Inferior parietal cortex (tissue), 1 donor: ENCODE results near the gene ACTR10.
"Not testable (repeated sequence)": the region's sequence is repeated elsewhere in the genome, so short reads cannot be mapped to it uniquely, and the experiment has no call there.

Experiments used
- DNase-seq: peaks from one replicate; pipeline ENCODE4 v3.0.0-alpha.2; 2016; ENCODE audit errors: extremely low spot score

ACTR10 gene

DNA sequence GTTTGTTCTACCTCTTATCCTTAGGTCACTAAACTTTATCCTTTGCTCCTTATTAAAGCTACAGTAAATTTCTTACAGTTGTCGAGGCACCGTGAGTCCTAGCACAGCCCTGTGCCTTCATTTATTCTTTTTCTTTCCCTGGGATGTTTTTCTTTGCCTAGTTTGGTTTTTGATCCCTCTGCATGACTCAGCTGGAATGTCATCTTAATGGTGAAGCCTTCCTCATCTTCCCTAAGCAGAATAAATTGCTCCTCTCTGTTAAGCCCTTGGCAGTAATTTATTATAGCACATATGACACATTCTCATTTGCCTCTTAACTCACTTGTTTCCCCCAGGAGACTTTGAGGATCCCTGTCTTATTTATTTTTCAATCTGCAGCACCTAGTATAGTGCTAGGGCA, 16.6 kb downstream of the ACTR10 start:
- DNase-seq, result no peak

DNA sequence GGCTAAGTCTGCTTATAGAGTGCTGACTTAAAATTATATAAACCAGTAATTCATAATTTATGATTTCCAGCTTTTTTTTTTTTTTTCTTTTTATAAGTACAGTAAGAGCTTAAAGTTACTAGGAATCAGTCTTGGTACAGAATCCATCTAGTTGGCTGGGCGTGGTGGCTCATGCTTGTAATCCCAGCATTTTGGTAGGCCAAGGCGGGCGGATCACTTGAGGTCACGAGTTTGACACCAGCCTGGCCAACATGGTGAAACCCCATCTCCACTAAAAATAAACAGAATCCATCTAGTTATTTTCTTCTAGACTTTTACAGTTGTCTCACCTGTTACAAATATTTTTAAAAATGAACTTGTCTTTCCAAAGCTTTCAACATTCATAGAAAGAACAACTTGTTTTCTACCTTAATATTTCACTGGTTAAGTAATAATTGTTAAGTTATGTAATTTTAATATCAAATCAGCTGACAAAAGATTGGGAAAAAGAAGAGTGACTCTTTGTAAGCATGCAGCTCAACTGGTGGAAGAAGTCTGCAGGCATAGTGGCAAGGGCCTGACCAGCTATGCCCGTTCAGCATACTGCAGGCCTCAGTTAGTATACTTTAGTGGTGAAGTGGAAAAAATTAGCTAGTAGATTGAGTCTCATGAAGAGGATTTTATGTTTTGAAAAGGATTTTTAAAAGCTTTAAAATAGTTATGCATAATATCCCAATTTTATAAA, 27.3 kb downstream of the ACTR10 start:
- no peak for DNase-seq

DNA sequence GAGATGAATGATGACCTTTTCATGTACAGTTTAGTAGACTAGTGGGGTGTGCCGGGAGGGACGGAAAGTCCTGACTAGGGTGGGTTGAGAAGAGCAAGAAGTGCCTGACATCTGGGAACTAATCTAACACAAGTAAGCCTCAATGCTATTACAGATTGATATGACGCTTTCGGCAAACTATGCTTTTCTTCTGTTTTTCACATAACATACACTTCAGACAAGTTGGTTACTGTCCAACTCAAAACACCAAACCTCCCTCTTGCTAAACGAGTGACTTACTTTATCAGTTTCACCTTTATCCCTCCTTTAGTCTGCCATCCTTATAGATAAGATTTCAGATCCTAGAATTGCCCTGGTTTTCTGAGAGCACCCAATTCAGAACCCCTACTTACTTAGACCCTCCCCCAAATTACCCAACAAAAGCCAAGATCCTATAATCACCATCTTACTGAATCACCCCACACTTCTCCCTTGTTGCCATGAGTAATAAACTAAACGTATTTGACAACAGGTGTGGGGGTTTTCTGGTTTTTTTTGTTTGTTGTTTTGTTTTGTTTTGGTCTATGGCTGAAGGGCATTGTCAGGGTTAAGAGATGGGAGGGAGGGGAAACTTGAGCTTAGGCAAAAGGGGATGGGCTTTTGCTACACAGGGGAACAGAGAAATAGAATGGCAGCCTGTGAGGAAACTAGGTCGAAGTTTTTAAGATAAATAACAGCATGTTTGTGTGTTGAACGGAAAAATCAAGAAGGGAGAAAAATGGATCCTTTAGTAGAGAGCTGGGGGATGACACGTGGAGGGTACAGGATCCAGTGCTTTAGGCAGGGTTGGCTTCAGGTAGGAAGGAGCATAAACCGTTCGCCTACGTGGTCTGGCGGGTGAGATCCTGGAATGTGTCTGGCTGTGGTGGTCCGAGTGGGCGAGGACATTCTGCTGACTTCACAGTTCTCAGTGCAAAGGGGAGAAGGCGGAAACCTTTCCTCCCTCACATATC, 38.6 kb downstream of the ACTR10 start:
- DNase-seq, result no peak

DNA sequence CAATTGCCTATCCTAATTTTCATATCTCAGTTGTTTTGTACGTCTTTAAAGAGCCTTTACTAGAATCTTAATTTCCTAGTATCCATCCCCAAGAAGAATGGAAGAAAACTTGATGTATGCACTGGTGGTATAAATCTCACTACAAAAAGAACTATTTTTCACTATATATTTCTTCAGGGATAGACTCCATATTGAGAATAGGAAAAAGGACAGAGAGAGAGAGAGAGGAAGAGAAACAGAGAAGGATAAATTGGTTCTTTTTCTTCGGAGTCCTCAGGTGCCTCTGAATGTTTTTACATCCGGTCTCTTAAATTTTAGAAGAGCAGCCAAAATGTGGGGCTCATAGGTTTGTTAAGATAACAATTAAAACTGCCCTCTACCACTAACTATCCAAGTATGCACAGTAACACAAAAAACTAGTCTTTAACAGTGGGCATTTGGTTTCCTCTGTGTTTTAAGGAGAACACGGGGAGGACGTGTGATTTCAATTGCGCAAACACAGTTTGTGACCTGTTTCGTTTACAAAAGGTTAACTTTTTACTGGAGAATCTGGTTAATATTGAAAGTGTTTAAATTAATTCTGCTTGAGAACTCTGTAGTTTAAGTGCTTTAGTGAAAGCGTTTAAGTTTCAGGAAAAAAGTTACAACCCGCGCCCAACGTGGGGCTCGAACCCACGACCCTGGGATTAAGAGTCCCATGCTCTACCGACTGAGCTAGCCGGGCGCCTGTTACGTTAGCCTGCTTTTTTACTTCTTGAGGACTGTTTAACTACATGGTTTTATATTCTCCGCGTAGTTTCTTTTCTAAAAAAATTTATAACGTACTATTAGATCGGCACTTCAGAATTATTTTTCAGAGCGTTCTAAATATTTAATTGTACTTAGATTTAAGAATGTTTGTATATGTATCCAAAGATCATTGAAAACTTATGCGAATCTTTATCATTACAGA, 39.6 kb downstream of the ACTR10 start:
- peak; percentile 90 for DNase-seq

DNA sequence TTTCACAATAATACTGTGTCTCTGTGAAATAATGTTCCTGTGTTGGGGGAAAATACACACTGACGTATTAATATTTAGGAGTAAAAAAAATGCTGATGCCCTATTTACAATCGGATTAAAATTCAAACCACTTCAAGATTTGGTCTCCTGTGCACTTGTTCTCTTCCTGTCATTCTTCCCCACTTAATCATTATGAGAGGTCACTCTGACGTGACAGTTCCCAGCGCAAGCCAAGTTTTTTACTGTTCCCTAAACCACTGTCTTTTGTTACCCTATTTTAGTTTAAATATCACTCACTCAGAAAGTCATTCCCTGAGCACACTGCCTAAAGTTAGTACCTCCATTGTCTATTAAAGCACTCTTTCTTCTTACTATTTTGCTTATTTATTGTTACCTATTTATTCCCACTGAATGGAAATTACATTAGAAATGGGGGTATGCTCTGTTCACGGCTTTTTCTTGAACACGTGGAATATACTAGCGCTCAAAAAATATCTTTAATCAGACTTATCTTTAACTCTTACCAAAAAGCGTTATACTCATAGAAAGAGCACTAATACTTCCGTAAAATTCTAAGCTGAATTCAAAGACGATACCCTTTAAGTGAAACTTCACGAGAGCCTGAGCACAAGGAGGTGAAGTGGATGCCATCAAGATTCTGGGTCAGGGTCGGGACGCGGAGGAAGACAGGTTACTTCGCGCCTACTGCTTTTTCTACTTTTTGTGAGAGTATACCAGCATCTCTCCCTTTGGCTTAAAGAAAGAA, 44.0 kb downstream of the ACTR10 start:
- DNase-seq, result no peak

DNA sequence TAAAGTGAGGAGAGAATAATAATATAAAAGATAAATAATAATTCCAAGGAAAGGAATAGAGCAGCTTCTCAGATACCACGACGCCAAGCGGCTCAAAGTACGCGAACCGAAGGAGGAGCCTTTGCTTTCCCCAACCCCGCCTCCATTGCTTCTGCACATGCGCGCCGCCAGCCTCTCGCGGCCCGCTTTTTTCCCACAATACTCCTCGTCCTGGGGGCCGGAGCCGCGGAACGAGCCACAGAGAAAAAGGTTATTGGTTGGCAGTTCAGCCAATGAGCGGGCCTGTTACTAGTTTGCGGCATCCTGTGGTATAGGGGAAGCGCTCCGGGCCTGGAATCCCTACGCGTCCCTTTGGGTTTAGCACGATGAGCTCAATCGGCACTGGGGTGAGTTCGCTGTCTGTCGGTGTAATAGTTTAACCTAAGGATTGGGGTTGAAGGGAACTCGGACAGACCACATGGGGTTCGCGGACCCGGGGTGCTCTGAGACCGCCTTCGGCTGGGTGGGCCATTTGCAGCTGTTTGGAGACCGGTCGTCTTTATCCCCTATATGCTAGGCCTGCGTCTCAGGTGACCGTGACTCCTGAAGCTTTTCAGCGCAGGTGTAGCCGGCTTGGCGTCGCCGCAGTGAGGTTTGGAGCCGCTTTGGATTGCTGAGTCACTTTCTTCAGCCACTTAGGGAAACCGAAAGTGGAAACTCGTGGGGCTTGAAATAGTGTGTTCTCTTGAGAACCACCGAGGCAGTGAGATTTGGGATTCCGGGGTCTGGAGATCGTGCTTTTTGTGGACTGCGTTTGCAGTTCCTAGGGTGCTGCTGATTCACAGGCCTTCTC, 44.8 kb downstream of the ACTR10 start, which contains the start of gene PSMA3:
Gene PSMA3 (plus strand): TSS at position 288 of the 832 bp plus-strand sequence. CDS start 78 bp downstream, at position 366.
- DNase-seq, result peak; percentile 99

DNA sequence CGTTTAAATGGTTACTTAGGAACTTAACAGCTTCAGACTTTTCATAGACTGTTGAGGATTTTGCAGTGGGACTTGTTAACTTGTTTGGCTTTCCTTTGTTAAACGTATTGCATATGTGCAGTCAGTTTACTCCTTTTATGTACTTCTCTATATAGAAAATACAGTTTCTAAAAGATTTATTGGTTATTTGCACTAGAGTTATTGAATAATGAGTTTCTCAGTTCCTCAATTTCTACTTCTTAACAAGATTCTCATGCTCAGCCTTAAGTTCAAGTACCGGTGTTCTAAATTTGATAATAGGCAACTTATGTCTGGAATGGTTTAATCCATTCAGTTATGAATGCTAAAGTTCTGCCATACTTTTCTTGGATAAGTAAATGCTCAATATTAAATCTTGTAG, 45.6 kb downstream of the ACTR10 start:
- DNase-seq, result no peak

DNA sequence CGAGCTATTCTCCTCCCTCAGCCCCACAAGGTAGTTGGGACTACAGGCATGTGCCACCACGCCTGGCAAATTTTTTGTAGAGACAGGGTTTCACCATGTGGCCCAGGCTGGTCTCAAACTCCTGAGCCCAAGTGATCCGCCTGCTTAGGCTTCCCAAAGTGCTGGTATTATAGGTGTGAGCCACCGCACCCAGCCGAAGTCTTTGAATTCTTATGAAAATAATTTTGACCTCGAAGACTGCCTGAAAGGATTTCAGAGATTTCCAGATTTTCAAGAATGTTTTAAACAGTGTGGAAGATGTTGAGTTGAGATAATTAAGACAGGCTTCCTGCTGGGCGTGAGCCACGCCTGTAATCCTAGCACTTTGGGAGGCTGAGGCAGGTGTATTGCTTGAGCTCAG, 49.7 kb downstream of the ACTR10 start:
- DNase-seq, result no peak

DNA sequence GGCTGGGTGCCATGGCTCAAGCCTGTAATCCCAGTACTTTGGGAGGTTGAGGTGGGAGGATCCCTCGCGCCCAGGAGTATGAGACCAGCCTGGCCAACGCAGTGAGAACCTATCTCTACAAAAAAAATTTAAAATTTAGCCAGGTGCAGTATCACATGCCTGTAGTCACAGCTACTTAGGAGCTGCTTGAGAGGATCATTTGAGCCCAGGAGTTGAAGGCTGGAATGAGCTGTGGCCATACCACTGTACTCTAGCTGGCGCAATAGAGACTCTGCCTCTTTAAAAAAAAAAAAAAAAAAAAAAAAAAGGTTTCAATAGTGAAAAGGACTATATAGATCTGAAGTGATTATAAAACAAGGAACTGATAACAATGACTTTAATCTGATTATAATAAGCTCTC, 58.2 kb downstream of the ACTR10 start:
- DNase-seq, result no peak

DNA sequence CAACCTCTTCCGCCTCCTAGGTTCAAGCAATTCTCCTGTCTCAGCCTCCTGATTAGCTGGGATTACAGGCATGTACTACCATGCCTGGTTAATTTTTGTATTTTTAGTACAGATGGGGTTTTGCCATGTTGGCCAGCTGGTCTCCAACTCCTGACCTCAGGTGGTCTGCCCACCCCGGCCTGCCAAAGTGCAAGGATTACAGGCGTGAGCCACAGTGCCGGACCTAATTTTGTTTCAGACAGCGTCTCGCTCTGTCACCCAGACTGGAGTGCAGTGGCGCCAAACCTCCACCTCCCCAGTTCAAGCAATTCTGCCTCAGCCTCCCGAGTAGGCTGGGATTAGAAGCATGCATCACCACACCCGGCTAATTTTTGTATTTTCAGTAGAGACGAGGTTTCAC, 62.1 kb downstream of the ACTR10 start:
- not testable (repeated sequence) for DNase-seq

DNA sequence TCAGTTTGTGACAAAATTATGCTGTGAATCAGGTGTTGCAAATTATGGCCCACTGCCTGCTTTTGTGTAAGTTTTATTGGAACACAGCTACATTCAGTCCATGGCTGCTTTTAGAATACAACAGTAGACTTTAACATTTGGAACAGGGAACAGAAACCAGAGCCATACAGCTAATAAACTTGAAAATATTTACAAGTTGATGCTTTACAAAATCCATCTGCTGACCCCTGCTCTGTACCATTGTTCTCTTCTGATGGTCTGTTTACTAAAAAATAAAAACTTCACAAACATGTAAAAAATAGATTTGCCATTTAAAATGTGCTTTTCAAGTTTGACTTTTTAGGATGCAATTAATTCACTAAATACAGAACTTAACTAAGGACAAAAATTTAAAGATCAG, 65.5 kb downstream of the ACTR10 start:
- DNase-seq, result no peak

DNA sequence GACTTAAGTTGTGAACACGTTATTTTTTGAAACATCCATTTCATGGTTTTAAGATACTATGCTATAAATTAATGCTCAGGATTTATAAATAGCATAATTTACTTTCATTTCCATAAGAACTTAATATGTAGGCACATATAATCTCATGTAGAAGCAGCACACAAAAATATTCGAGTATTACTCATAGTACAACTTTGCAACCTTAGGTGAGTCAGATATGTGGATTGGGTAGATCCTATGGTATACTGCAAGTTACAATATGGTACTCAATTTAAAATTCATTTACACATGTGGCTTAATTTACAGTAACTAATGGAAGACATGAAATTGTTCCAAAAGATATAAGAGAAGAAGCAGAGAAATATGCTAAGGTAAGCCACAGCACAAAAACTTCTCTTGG, 70.7 kb downstream of the ACTR10 start:
- no peak for DNase-seq

DNA sequence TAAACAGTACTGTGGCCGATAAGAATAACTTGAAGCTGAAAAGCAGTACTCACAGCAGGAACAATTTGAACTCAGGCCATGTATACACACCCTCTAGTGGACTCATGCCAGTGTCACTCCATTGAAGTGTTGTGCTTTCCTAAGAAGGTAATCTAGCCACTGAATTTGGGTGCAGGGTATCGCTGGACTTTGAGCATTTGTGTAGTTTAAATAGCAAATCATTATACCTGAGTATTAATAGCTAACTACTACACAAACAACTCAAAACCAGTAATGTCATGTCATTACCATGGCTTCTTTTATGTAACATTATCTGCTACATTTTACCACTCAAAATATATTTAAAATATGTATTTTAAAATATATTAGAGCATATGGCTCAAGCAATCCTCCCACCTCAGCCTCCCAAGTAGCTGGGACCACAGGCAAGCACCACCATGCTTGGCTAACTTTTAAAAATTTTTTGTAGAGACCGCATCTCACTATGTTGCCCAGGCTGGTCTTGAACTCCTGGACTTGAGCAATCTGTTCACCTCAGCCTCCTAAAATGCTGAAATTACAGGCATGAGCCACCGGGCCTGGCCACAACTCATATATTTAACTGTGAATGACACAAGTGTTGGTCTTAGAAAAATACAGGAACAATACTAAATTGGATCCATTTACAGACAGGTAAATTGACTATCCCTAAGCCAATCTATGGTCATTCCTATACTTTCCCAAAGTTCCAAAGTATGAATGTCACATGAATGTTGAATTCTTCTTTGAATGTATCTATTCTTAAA, 72.8 kb downstream of the ACTR10 start:
- no peak for DNase-seq

DNA sequence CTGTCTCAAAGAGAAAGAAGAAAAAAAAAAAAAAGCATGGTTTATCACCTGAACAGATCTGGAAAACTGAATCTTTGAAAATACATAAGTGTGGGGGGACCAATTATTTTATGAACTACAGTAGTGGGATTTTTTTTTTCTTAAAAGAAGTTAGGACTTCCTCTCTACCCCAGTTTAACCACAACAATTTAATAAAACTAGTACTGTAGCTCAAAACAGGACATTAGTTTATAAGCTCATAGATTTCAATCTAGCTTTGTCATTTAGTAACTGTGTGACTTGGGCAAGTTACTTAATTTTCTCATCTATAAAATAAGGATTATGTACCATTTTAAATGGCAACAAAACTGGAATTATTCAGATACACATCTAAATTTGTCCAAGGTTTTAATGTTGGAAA, 74.9 kb downstream of the ACTR10 start:
- DNase-seq, result no peak

DNA sequence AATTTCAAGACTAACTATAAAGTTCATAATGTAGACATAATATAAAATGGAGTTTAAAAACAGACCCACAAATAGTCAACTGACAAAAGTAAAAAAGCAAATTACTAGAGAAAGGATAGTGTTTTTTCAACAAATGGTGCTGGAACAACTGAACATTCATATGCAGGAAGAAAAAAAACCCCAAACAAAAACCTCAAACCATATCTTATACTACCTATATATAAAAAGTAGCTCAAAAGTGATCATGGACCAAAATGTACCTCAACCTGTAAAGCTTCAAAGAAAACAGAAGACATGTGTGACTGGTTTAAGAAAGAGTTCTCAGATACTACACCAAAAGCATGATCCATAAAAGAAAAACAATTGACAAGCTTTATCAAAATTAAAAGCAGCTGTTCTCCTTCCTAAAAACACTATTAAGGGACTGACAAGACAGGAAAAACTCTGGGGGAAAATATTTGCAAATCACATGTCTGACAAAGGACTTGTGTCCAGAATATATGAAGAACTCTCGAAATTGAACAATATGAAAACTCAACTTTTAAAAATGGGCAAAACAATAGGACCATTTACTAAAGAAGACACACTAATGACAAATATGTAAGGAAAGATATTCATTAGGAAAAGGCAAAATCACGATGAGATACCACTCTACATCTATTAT, 75.7 kb downstream of the ACTR10 start:
- no peak for DNase-seq

DNA sequence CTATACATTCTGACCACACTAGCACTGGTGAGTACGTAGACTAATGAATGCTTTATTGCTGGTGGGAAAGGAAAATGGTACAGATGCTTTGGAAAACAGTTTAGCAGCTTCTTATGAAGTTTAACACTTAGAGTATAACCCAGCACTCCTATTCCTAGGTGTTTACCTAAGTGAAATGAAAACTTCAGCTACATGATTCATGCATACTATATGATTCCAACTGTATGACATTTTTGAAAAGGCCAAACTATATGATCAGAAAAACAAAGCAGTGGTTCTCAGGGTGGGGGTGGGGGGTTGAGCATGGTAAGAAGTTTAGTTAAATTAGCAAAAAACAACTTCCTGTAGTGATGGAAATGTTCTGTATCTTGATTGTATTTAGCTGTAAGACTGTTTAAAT, 76.3 kb downstream of the ACTR10 start:
- no peak for DNase-seq

DNA sequence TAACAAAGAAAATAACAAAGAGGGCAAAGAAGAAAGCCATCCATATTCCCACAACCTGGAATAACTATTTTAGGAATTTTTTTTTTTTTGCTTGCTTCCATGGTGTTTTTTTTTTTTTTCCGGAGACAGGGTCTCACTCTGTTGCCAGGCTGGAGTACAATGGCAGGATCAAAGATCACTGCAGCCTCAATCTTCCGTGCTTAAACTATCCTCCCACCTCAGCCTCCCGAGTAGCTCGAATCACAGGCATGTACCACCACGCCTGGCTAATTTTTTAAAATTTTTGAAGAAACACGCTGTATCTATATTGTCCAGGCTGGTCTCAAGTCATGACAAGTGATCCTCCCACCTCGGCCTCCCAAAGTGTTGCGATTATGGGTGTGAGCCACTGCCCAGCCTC, 78.2 kb downstream of the ACTR10 start:
- no peak for DNase-seq

DNA sequence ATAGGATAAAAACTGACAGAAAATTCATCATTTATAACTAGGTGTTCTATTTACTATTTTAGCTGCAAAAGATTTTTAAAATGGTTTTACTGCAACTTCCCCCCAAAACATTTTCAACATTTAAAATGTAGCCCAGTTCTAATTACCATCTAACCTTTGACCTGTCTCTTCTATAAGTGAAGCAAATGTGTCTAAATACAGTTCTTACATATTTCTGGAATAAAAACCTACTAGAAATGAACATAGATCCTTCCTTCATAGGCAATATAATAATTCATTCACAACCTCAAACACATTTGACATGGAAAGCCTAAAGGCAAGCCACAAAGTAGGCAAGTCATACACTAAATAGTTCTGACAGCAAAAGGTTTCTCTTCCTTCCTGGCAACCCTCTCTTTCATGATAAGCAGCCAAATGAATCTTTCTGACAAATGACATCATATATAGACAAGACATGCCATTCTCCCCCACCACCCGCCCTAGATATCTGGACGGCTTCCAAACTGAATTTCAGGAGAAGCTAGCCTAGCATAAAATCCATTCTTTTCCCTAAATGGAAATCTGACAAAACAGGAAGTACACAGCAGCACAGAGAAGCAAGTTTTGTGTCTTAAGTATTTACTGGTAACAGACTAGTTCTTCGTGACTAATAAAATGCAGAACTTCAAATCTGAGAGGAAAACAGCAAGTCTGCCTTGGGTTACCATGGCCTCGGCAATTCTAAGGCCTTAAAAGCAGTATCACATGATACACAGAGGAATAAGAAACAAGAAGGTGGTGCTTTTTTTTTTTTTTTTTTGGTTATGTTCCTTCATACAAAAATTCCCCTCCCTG, 81.2 kb downstream of the ACTR10 start:
- DNase-seq, result peak; percentile 58
